Measurements from ENCODE around the gene KCNJ9.

The KCNJ9 gene

DNA sequence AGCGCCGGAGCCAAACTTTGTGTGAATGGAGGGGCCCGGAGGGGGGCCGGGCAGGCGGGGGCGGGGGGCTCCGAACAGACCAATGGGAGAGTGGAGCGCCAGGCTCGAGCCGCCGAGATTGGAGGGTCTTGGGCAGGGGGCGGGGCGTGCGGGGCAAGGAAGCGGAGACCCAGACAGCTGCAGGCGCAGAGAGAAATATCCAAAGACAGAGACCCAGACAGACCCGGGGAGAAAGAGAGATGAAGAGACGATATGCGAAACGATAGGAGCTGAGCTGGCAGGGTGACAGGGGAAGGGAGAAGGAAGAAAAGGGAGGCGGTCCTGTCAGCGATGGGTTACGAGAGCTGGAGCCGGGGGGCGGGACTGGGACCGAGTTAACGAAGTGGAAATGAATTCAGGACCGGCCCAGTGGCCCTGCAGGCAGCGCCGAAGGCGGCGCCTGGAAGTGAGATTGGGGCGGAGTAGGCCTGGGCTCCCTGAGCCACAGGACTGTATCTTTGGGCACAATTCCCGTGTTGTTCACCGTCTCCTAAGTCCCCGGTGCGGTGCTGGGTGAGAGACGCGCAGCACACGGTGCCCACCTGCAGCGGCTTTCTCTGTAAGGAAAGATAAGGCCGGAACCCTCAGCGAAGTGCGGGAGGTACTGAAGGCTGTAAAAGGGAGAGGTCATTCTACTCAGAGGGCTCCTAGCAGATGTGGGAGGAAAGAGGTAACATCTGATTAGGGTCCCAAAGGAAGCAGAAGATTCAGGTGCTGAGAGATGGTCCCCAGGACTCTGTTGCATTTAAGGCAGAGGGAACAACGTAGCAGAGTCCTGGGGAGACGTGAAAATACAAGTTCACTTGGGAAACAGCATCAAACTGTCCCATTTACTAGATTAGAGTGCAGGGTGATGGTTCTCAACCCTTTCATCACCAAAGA is 10.8 kb upstream of the KCNJ9 start:
- Histone ChIP-seq H3K27ac (replicated peaks; ENCODE audit: low read length) (no peak overlapping the region), H3K79me1 (ENCODE audit: low read depth, low read length) (no peaks in the 10 kb centered on the region), H3K4ac (ENCODE audit: low read length) (no peak overlapping the region), H3K4me2 (ENCODE audit: insufficient read depth, low read length, poor library complexity, severe bottlenecking) (peak overlapping the region; percentile 86), H3K4me1 (ENCODE audit: control insufficient read depth in 2 of 2, insufficient read depth in 1 of 2, low read depth in 1 of 2, low read length in 2 of 2) (peaks cover 9 to 16% of the 10 kb centered on the region in 2 donors), H3K18ac (ENCODE audit: low read length) (no peak overlapping the region), H3K9ac (ENCODE audit: low read depth, low read length, poor library complexity) (no peak overlapping the region), H3K23ac (ENCODE audit: low read depth, low read length, poor library complexity) (no peak overlapping the region), H2BK120ac (ENCODE audit: low read depth, low read length) (no peak overlapping the region), H3K14ac (ENCODE audit: low read length) (no peak overlapping the region), H3K27me3 (ENCODE audit: control insufficient read depth in 3 of 3, insufficient read depth in 3 of 3, low read depth in 1 of 3, low read length in 3 of 3) (peaks cover 4 to 87% (median 14%) of the 10 kb centered on the region in 3 experiments), H2BK12ac (ENCODE audit: low read length) (no peak overlapping the region), H2AFZ (ENCODE audit: low read length) (peak overlapping the region; percentile 97), H2BK5ac (ENCODE audit: low read length) (no peak overlapping the region), H4K8ac (ENCODE audit: low read depth, low read length) (no peak overlapping the region), H3K4me3 (ENCODE audit: low read length in 2 of 2) (peak overlapping the region; percentile 63 to 81), H4K91ac (ENCODE audit: low read depth, low read length, poor library complexity) (no peak overlapping the region), H3K36me3 (replicated peaks in 1 of 2; ENCODE audit: control insufficient read depth in 2 of 2, insufficient read depth in 2 of 2, low read length in 2 of 2) (no peaks in the 10 kb centered on the region), H2AK5ac (ENCODE audit: low read depth, low read length) (no peak overlapping the region), H2BK15ac (ENCODE audit: low read length) (no peak overlapping the region), H3K9me3 (replicated peaks in 1 of 2; ENCODE audit: control insufficient read depth in 2 of 2, insufficient read depth in 1 of 2, low read depth in 1 of 2, low read length in 2 of 2) (peaks cover 0 to 2% of the 10 kb centered on the region in 2 donors)
- peak; percentile 75 for DNase-seq (ENCODE audit: low spot score)
- WGBS, 2 donors (ENCODE audit: extremely low coverage in 2 of 2, insufficient read length in 2 of 2, insufficient replicate concordance in 1 of 2): no CpG with 5 or more reads among the region's 46 CpGs

DNA sequence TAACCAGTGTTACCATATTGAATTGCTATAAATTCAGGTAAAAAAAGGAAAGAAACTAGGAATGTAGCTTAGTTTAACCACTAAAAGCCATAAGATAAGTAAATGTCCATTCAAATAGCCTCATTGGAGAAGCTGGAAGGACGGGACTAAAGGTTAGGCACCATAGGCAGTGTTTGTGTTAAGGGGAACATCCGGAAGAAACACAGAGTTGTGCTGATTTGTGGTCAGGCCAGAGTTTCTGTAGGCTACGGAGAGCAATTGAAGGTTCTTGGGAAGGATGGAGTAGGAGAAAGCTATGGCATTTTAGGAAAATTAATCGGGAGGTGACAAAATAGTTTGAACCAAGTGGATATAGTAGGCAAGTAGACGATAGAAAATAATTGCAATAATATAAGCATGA is 10.0 kb upstream of the KCNJ9 start:
- DNase-seq (ENCODE audit: low spot score): no peak
- H3K27me3 ChIP-seq (ENCODE audit: control insufficient read depth in 3 of 3, insufficient read depth in 3 of 3, low read depth in 1 of 3, low read length in 3 of 3): peaks cover 4 to 87% (median 14%) of the 10 kb centered on the region in 3 experiments

DNA sequence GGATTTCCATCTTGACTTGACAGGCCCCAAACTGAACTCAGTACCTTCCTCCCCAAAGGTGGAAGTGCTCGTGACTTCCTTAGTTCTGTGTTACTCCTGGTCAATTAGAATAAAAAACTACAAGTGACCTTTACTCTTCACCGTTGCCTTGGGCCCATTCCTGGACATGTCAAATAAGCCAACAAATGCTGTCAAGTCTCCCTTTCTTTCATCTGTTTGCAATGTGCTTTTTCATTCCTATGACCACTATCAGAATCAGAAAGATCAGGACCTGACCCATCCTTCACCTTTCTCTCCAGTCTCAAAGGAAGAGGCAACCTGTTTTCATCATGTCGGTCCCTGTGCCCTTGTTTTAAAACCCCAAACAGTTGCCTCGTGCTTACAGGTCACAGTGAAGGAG is 6.5 kb upstream of the KCNJ9 start:
- no peak overlapping the region for H3K27ac ChIP-seq (replicated peaks; ENCODE audit: low read length)
- no peak for DNase-seq (ENCODE audit: low spot score)
- no peak overlapping the region for H2BK12ac ChIP-seq (ENCODE audit: low read length)
- no peak overlapping the region for H3K4me3 ChIP-seq (ENCODE audit: low read length in 2 of 2)
- H3K27me3 ChIP-seq (ENCODE audit: control insufficient read depth in 3 of 3, insufficient read depth in 3 of 3, low read depth in 1 of 3, low read length in 3 of 3): peaks cover under 1 to 64% (median 4%) of the 10 kb centered on the region in 3 experiments
- H3K4ac ChIP-seq (ENCODE audit: low read length): no peak overlapping the region
- peaks cover 0 to 2% of the 10 kb centered on the region in 2 donors for H3K9me3 ChIP-seq (replicated peaks in 1 of 2; ENCODE audit: control insufficient read depth in 2 of 2, insufficient read depth in 1 of 2, low read depth in 1 of 2, low read length in 2 of 2)
- H4K8ac ChIP-seq (ENCODE audit: low read depth, low read length): no peak overlapping the region
- no peak overlapping the region for H2AK5ac ChIP-seq (ENCODE audit: low read depth, low read length)
- no peak overlapping the region for H2AFZ ChIP-seq (ENCODE audit: low read length)
- H2BK15ac ChIP-seq (ENCODE audit: low read length): no peak overlapping the region
- no peak overlapping the region for H2BK5ac ChIP-seq (ENCODE audit: low read length)
- H3K14ac ChIP-seq (ENCODE audit: low read length): no peak overlapping the region
- no peak overlapping the region for H3K9ac ChIP-seq (ENCODE audit: low read depth, low read length, poor library complexity)
- no peak overlapping the region for H2BK120ac ChIP-seq (ENCODE audit: low read depth, low read length)
- no peak overlapping the region for H3K4me2 ChIP-seq (ENCODE audit: insufficient read depth, low read length, poor library complexity, severe bottlenecking)
- H3K79me1 ChIP-seq (ENCODE audit: low read depth, low read length): no peaks in the 10 kb centered on the region
- H3K18ac ChIP-seq (ENCODE audit: low read length): no peak overlapping the region
- WGBS, 2 donors (ENCODE audit: extremely low coverage in 2 of 2, insufficient read length in 2 of 2, insufficient replicate concordance in 1 of 2): no CpG with 5 or more reads among the region's 4 CpGs
- H3K4me1 ChIP-seq (ENCODE audit: control insufficient read depth in 2 of 2, insufficient read depth in 1 of 2, low read depth in 1 of 2, low read length in 2 of 2): peaks cover 0 to 5% of the 10 kb centered on the region in 2 donors
- no peak overlapping the region for H3K23ac ChIP-seq (ENCODE audit: low read depth, low read length, poor library complexity)
- H3K36me3 ChIP-seq (replicated peaks in 1 of 2; ENCODE audit: control insufficient read depth in 2 of 2, insufficient read depth in 2 of 2, low read length in 2 of 2): no peaks in the 10 kb centered on the region
- no peak overlapping the region for H4K91ac ChIP-seq (ENCODE audit: low read depth, low read length, poor library complexity)

More for the DNA sequence above, 10.0 kb upstream of the KCNJ9 start:
- Histone ChIP-seq H3K79me1 (ENCODE audit: low read depth, low read length) (no peaks in the 10 kb centered on the region), H3K4ac (ENCODE audit: low read length) (no peak overlapping the region), H3K27ac (replicated peaks; ENCODE audit: low read length) (no peak overlapping the region), H2BK120ac (ENCODE audit: low read depth, low read length) (no peak overlapping the region), H2BK15ac (ENCODE audit: low read length) (no peak overlapping the region), H3K4me3 (ENCODE audit: low read length in 2 of 2) (no peak overlapping the region), H3K4me2 (ENCODE audit: insufficient read depth, low read length, poor library complexity, severe bottlenecking) (no peak overlapping the region), H3K4me1 (ENCODE audit: control insufficient read depth in 2 of 2, insufficient read depth in 1 of 2, low read depth in 1 of 2, low read length in 2 of 2) (peaks cover 9 to 16% of the 10 kb centered on the region in 2 donors), H3K23ac (ENCODE audit: low read depth, low read length, poor library complexity) (no peak overlapping the region), H3K9ac (ENCODE audit: low read depth, low read length, poor library complexity) (no peak overlapping the region), H3K18ac (ENCODE audit: low read length) (no peak overlapping the region), H2BK5ac (ENCODE audit: low read length) (no peak overlapping the region), H4K91ac (ENCODE audit: low read depth, low read length, poor library complexity) (no peak overlapping the region), H3K14ac (ENCODE audit: low read length) (no peak overlapping the region), H2AFZ (ENCODE audit: low read length) (no peak overlapping the region), H2AK5ac (ENCODE audit: low read depth, low read length) (no peak overlapping the region), H3K36me3 (replicated peaks in 1 of 2; ENCODE audit: control insufficient read depth in 2 of 2, insufficient read depth in 2 of 2, low read length in 2 of 2) (no peaks in the 10 kb centered on the region), H4K8ac (ENCODE audit: low read depth, low read length) (no peak overlapping the region), H2BK12ac (ENCODE audit: low read length) (no peak overlapping the region), H3K9me3 (replicated peaks in 1 of 2; ENCODE audit: control insufficient read depth in 2 of 2, insufficient read depth in 1 of 2, low read depth in 1 of 2, low read length in 2 of 2) (peaks cover 0 to 2% of the 10 kb centered on the region in 2 donors)
- no CpG with 5 or more reads among the region's 5 CpGs for WGBS, 2 donors (ENCODE audit: extremely low coverage in 2 of 2, insufficient read length in 2 of 2, insufficient replicate concordance in 1 of 2)

DNA sequence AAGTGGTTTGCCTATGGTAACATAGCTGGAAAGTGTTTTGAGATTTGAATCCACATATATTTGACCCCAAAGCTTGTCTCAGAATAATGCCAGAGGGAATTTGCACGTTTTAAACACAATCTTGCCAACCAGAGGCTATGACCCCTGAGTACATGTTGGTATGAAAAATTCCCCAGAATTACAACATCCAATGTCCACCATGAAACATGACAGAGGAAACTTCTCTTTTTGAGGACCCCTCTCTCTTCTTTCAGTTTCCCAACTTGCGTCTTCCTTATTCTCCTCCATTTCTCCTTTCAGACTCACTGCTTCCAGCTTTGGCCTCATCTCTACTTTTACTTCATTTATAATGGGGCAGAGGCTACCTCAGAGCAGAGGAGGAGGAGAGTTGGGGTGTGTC is 5.5 kb upstream of the KCNJ9 start:
- no peak for DNase-seq (ENCODE audit: low spot score)
- Histone ChIP-seq H3K27ac (replicated peaks; ENCODE audit: low read length) (no peak overlapping the region), H3K18ac (ENCODE audit: low read length) (no peak overlapping the region), H4K8ac (ENCODE audit: low read depth, low read length) (no peak overlapping the region), H3K27me3 (ENCODE audit: control insufficient read depth in 3 of 3, insufficient read depth in 3 of 3, low read depth in 1 of 3, low read length in 3 of 3) (peaks cover 0 to 68% (median 10%) of the 10 kb centered on the region in 3 experiments), H3K36me3 (replicated peaks in 1 of 2; ENCODE audit: control insufficient read depth in 2 of 2, insufficient read depth in 2 of 2, low read length in 2 of 2) (no peaks in the 10 kb centered on the region), H3K4me2 (ENCODE audit: insufficient read depth, low read length, poor library complexity, severe bottlenecking) (no peak overlapping the region), H2BK15ac (ENCODE audit: low read length) (no peak overlapping the region), H2AK5ac (ENCODE audit: low read depth, low read length) (no peak overlapping the region), H3K79me1 (ENCODE audit: low read depth, low read length) (no peaks in the 10 kb centered on the region), H3K4ac (ENCODE audit: low read length) (no peak overlapping the region), H2BK12ac (ENCODE audit: low read length) (no peak overlapping the region), H2BK120ac (ENCODE audit: low read depth, low read length) (no peak overlapping the region), H3K14ac (ENCODE audit: low read length) (no peak overlapping the region), H3K9ac (ENCODE audit: low read depth, low read length, poor library complexity) (no peak overlapping the region), H2AFZ (ENCODE audit: low read length) (no peak overlapping the region), H3K23ac (ENCODE audit: low read depth, low read length, poor library complexity) (no peak overlapping the region), H3K4me3 (ENCODE audit: low read length in 2 of 2) (no peak overlapping the region), H3K4me1 (ENCODE audit: control insufficient read depth in 2 of 2, insufficient read depth in 1 of 2, low read depth in 1 of 2, low read length in 2 of 2) (peaks cover 0 to 1% of the 10 kb centered on the region in 2 donors), H2BK5ac (ENCODE audit: low read length) (no peak overlapping the region), H3K9me3 (replicated peaks in 1 of 2; ENCODE audit: control insufficient read depth in 2 of 2, insufficient read depth in 1 of 2, low read depth in 1 of 2, low read length in 2 of 2) (peaks cover 0 to 2% of the 10 kb centered on the region in 2 donors), H4K91ac (ENCODE audit: low read depth, low read length, poor library complexity) (no peak overlapping the region)
- no CpG with 5 or more reads among the region's 2 CpGs for WGBS, 2 donors (ENCODE audit: extremely low coverage in 2 of 2, insufficient read length in 2 of 2, insufficient replicate concordance in 1 of 2)

Measured in neuronal stem cell (in vitro differentiated cells).